ENCODE results near the gene SOX9.

Gene SOX9

GRCh38 chr17:72121164-72122009, 567 bp downstream of the SOX9 start:
- H3K79me2 ChIP-seq (ENCODE audit: insufficient read depth, low read depth): 0 out of 2 replicates have a peak, but pooled peaks cover 5% of the 10 kb centered on the region
- peak overlapping the region; percentile 72 for H2AFZ ChIP-seq (ENCODE audit: low read depth)
- peaks cover 11% of the 10 kb centered on the region for H3K27me3 ChIP-seq (ENCODE audit: insufficient read depth, low read depth)
- no peak for TF ChIP-seq CTCF (conservative IDR thresholded peaks at IDR 0.05; ENCODE audit: low read depth, low read length)
- H4K20me1 ChIP-seq (ENCODE audit: insufficient read depth): no peaks in the 10 kb centered on the region
- H3K36me3 ChIP-seq (ENCODE audit: insufficient read depth): peaks cover 4% of the 10 kb centered on the region
- H3K27ac ChIP-seq: no peak overlapping the region
- H3K4me2 ChIP-seq: peak overlapping the region; percentile 61
- no peak overlapping the region for H3K4me3 ChIP-seq (IDR thresholded peaks at IDR 0.05; ENCODE audit: insufficient read depth, low read depth, low read length)
- H3K4me1 ChIP-seq (ENCODE audit: low read depth, poor library complexity, severe bottlenecking): peaks cover 34% of the 10 kb centered on the region
- H3K9ac ChIP-seq: peak overlapping the region; percentile 67

GRCh38 chr17:72122010-72122764, 1.4 kb downstream of the SOX9 start:
- Histone ChIP-seq H3K9ac (peak overlapping the region; percentile 67; the same call in 1 of the 2 replicates), H3K4me2 (peak overlapping the region; percentile 61)

GRCh38 chr17:72122765-72123529, 2.1 kb downstream of the SOX9 start:
- H3K4me2 ChIP-seq: no peak overlapping the region; the same call in 1 of the 2 replicates
- H3K9ac ChIP-seq: no peak overlapping the region
- 0 out of 2 replicates have a peak, but pooled peaks cover 5% of the 10 kb centered on the region for H3K79me2 ChIP-seq (ENCODE audit: insufficient read depth, low read depth)
- peaks cover 4% of the 10 kb centered on the region for H3K36me3 ChIP-seq (ENCODE audit: insufficient read depth)
- no peaks in the 10 kb centered on the region for H4K20me1 ChIP-seq (ENCODE audit: insufficient read depth)
- H3K27ac ChIP-seq: no peak overlapping the region
- H3K27me3 ChIP-seq (ENCODE audit: insufficient read depth, low read depth): peaks cover 11% of the 10 kb centered on the region
- no peak overlapping the region for H3K4me3 ChIP-seq (IDR thresholded peaks at IDR 0.05; ENCODE audit: insufficient read depth, low read depth, low read length)
- no peak overlapping the region for H2AFZ ChIP-seq (ENCODE audit: low read depth)
- no peak for TF ChIP-seq CTCF (conservative IDR thresholded peaks at IDR 0.05; ENCODE audit: low read depth, low read length)
- peaks cover 39% of the 10 kb centered on the region for H3K4me1 ChIP-seq (ENCODE audit: low read depth, poor library complexity, severe bottlenecking)

More at GRCh38 chr17:72122010-72122764, 1.4 kb downstream of the SOX9 start:
- Histone ChIP-seq H3K27ac (no peak overlapping the region), H2AFZ (ENCODE audit: low read depth) (peak overlapping the region; percentile 72), H3K4me3 (IDR thresholded peaks at IDR 0.05; ENCODE audit: insufficient read depth, low read depth, low read length) (no peak overlapping the region), H3K4me1 (ENCODE audit: low read depth, poor library complexity, severe bottlenecking) (peaks cover 39% of the 10 kb centered on the region), H3K27me3 (ENCODE audit: insufficient read depth, low read depth) (peaks cover 11% of the 10 kb centered on the region), H4K20me1 (ENCODE audit: insufficient read depth) (no peaks in the 10 kb centered on the region), H3K79me2 (ENCODE audit: insufficient read depth, low read depth) (0 out of 2 replicates have a peak, but pooled peaks cover 5% of the 10 kb centered on the region), H3K36me3 (ENCODE audit: insufficient read depth) (peaks cover 4% of the 10 kb centered on the region)
- no peak for TF ChIP-seq CTCF (conservative IDR thresholded peaks at IDR 0.05; ENCODE audit: low read depth, low read length)
